HEK293 (cell line): Measurements from ENCODE around the gene KIF26B.

Experiments
- CTCF ChIA-PET: fragments of 350-600 bp; formaldehyde crosslinking; extraction: SDS; loops from one replicate; lab custom pipeline; 2021; ENCODE audit warnings: antibody characterized with exemption; lab: Yijun Ruan, JAX
- POLR2A ChIA-PET: fragments of 300-600 bp; formaldehyde crosslinking; extraction: SDS; loops from one replicate; lab custom pipeline; 2020; ENCODE audit warnings: antibody characterized with exemption, inconsistent platforms; lab: Yijun Ruan, JAX
- H3K27ac ChIP-seq: fragments of 200-500 bp; sonication (Bioruptor generic); 2 replicates; pipeline ENCODE4 v1.5.1; 2014; ENCODE audit warnings: low read depth, low read length, control low read depth, inconsistent platforms; ENCODE audit errors: extremely low read depth
- H3K36me3 ChIP-seq, 2 experiments: fragments of 200-500 bp in 1 of 2; sonication (Bioruptor generic) in 1 of 2; 1 replicate in 1 of 2; 2 replicates in 1 of 2; pipeline ENCODE4 v1.5.1; 2014 to 2017; ENCODE audit warnings: inconsistent platforms in 2 of 2, low read length in 2 of 2; ENCODE audit not compliant: control insufficient read depth in 2 of 2, insufficient read depth in 1 of 2
- H3K4me1 ChIP-seq: fragments of 200-500 bp; sonication (Bioruptor generic); 2 replicates; pipeline ENCODE4 v1.5.1; 2014; ENCODE audit warnings: mild to moderate bottlenecking, low read length, inconsistent platforms; ENCODE audit not compliant: control insufficient read depth, insufficient read depth
- H3K4me3 ChIP-seq: 2 replicates; pipeline ENCODE4 v1.5.1; 2011; ENCODE audit warnings: low read depth, mild to moderate bottlenecking, control low read depth, low read length, moderate library complexity
- H3K9me3 ChIP-seq: fragments of 200-500 bp; sonication (Bioruptor generic); 2 replicates; pipeline ENCODE4 v1.5.1; 2014; ENCODE audit warnings: low read depth, low read length, inconsistent platforms; ENCODE audit not compliant: control insufficient read depth, insufficient read depth
- KLF1 ChIP-seq: fragments of 450-650 bp; formaldehyde crosslinking; IDR thresholded peaks from 2 replicates; pipeline ENCODE4 v1.5.1; 2016; ENCODE audit warnings: missing biosample characterization, missing genetic modification characterization
- KLF9 ChIP-seq: fragments of 450-650 bp; formaldehyde crosslinking; IDR thresholded peaks from 2 replicates; pipeline ENCODE4 v1.5.1; 2016; ENCODE audit warnings: missing biosample characterization, missing genetic modification characterization, low read depth
- MZF1 ChIP-seq: fragments of 450-650 bp; formaldehyde crosslinking; IDR thresholded peaks from 2 replicates; pipeline ENCODE4 v1.5.1; 2017; ENCODE audit warnings: missing biosample characterization, missing genetic modification characterization, borderline replicate concordance
- SETDB1 ChIP-seq: IDR thresholded peaks from one replicate; pipeline ENCODE4 v1.6.1; 2017; ENCODE audit warnings: mild to moderate bottlenecking, low read length, moderate library complexity, mixed read lengths; ENCODE audit not compliant: insufficient read length
- SP7 ChIP-seq: fragments of 450-650 bp; formaldehyde crosslinking; IDR thresholded peaks from 2 replicates; pipeline ENCODE4 v1.5.1; 2016; ENCODE audit warnings: missing biosample characterization, missing genetic modification characterization
- YY1 ChIP-seq: fragments of 450-650 bp; formaldehyde crosslinking; IDR thresholded peaks from 2 replicates; pipeline ENCODE4 v1.5.1; 2018; ENCODE audit warnings: missing biosample characterization, missing genetic modification characterization
- ZBTB20 ChIP-seq: fragments of 450-650 bp; formaldehyde crosslinking; IDR thresholded peaks from 2 replicates; pipeline ENCODE4 v1.5.1; 2016; ENCODE audit warnings: missing biosample characterization, missing genetic modification characterization
- ZNF114 ChIP-seq: fragments of 450-650 bp; formaldehyde crosslinking; IDR thresholded peaks from 2 replicates; pipeline ENCODE4 v1.5.0; 2017; ENCODE audit warnings: missing biosample characterization, missing genetic modification characterization
- ZNF121 ChIP-seq: fragments of 450-650 bp; formaldehyde crosslinking; IDR thresholded peaks from 2 replicates; pipeline ENCODE4 v1.5.1; 2016; ENCODE audit warnings: missing biosample characterization, missing genetic modification characterization
- ZNF140 ChIP-seq: fragments of 450-650 bp; formaldehyde crosslinking; IDR thresholded peaks from 2 replicates; pipeline ENCODE4 v1.5.1; 2016; ENCODE audit warnings: missing biosample characterization, missing genetic modification characterization
- ZNF16 ChIP-seq: fragments of 450-650 bp; formaldehyde crosslinking; IDR thresholded peaks from 2 replicates; pipeline ENCODE4 v1.5.1; 2016; ENCODE audit warnings: low read depth, missing biosample characterization, missing genetic modification characterization
- ZNF239 ChIP-seq: fragments of 450-650 bp; formaldehyde crosslinking; IDR thresholded peaks from 2 replicates; pipeline ENCODE4 v1.5.1; 2016; ENCODE audit warnings: missing biosample characterization, missing genetic modification characterization
- ZNF274 ChIP-seq, 2 experiments: fragments of 200-500 bp in 1 of 2; fragments of 450-650 bp in 1 of 2; sonication (Bioruptor generic) in 1 of 2; formaldehyde crosslinking in 1 of 2; IDR thresholded peaks; 2 replicates each; pipeline versions ENCODE4 v1.5.1 to v1.6.1; 2014 to 2016; ENCODE audit warnings: borderline replicate concordance in 1 of 2, inconsistent platforms in 1 of 2, low read length in 1 of 2, missing biosample characterization in 1 of 2, missing genetic modification characterization in 1 of 2
- ZNF324 ChIP-seq: fragments of 450-650 bp; formaldehyde crosslinking; IDR thresholded peaks from 2 replicates; pipeline ENCODE4 v1.5.1; 2016; ENCODE audit warnings: missing biosample characterization, missing genetic modification characterization
- ZNF423 ChIP-seq: fragments of 450-650 bp; formaldehyde crosslinking; IDR thresholded peaks from 2 replicates; pipeline ENCODE4 v1.5.1; 2016; ENCODE audit warnings: missing biosample characterization, missing genetic modification characterization
- ZNF501 ChIP-seq: fragments of 450-650 bp; formaldehyde crosslinking; IDR thresholded peaks from 2 replicates; pipeline ENCODE4 v1.5.1; 2016; ENCODE audit warnings: missing biosample characterization, missing genetic modification characterization
- ZNF510 ChIP-seq: fragments of 450-650 bp; formaldehyde crosslinking; IDR thresholded peaks from 2 replicates; pipeline ENCODE4 v1.5.1; 2018; ENCODE audit warnings: mild to moderate bottlenecking, missing genetic modification characterization, missing biosample characterization; ENCODE audit not compliant: insufficient replicate concordance
- ZNF530 ChIP-seq: fragments of 450-650 bp; formaldehyde crosslinking; IDR thresholded peaks from 2 replicates; pipeline ENCODE4 v1.5.1; 2016; ENCODE audit warnings: low read depth, missing biosample characterization, missing genetic modification characterization
- ZNF585B ChIP-seq: fragments of 450-650 bp; formaldehyde crosslinking; IDR thresholded peaks from 2 replicates; pipeline ENCODE4 v1.5.1; 2016; ENCODE audit warnings: missing biosample characterization, missing genetic modification characterization
- ZNF610 ChIP-seq: fragments of 450-650 bp; formaldehyde crosslinking; IDR thresholded peaks from 2 replicates; pipeline ENCODE4 v1.5.1; 2016; ENCODE audit warnings: missing biosample characterization, missing genetic modification characterization, borderline replicate concordance
- ZNF629 ChIP-seq: fragments of 450-650 bp; formaldehyde crosslinking; IDR thresholded peaks from 2 replicates; pipeline ENCODE4 v1.5.1; 2017; ENCODE audit warnings: missing biosample characterization, missing genetic modification characterization
- ZNF654 ChIP-seq: fragments of 450-650 bp; formaldehyde crosslinking; IDR thresholded peaks from 2 replicates; pipeline ENCODE4 v1.5.1; 2016; ENCODE audit warnings: low read depth, missing biosample characterization, missing genetic modification characterization
- ZSCAN30 ChIP-seq: fragments of 450-650 bp; IDR thresholded peaks from 2 replicates; pipeline ENCODE4 v1.5.1; 2018; ENCODE audit warnings: missing biosample characterization, mild to moderate bottlenecking, missing genetic modification characterization, moderate library complexity
- TF ChIP-seq, protein P1 (sequence below): fragments of 450-650 bp; formaldehyde crosslinking; IDR thresholded peaks from 2 replicates; pipeline ENCODE4 v1.5.1; 2016; ENCODE audit warnings: missing biosample characterization, missing genetic modification characterization
- TF ChIP-seq, protein P2 (sequence below): fragments of 450-650 bp; formaldehyde crosslinking; IDR thresholded peaks from 2 replicates; pipeline ENCODE4 v1.5.1; 2016; ENCODE audit warnings: missing biosample characterization, missing genetic modification characterization, borderline replicate concordance

Gene KIF26B

DNA sequence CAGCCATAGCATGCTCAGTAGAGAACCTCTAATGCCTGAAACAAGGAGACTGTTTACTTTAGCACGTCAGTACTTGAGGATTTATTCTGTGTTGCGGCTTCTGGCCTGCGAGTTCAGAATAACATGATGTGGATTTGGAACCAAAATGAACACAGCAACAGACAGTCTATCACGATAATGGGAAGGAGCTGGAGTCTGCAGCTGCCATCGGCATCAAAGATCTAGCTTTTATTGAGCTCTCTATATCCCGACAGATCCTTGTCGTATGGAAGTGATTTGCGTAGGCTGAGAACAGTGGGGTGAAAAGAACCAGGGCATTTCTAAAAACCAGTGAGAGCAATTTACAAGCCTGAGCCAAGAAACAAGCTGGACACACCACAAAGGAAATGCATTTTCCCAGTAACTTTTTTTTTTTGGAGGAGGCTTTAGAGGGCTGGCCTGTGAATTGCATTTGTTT is 294.2 kb downstream of the KIF26B start:
- ChIA-PET CTCF (no interaction called here), POLR2A (no interaction called here)
- TF ChIP-seq ZNF121 (tag by site-specific recombination) (no peak), ZNF16 (tag by site-specific recombination) (no peak), ZNF423 (tag by site-specific recombination) (no peak), ZNF585B (tag by site-specific recombination) (no peak), KLF1 (tag by site-specific recombination) (no peak), ZNF610 (tag by site-specific recombination) (no peak), ZNF530 (tag by site-specific recombination) (no peak), ZNF324 (tag by site-specific recombination) (no peak), MZF1 (tag by site-specific recombination) (no peak)

GRCh38 chr1:245453541-245453940 is 298.8 kb downstream of the KIF26B start:
- no peaks in the 10 kb centered on the region for H3K9me3 ChIP-seq
- ChIA-PET POLR2A (no interaction called here), CTCF (no interaction called here)
- H3K27ac ChIP-seq = no peak overlapping the region
- TF ChIP-seq KLF9 (tag by site-specific recombination) (no peak), ZNF114 (tag by site-specific recombination) (no peak), ZNF140 (tag by site-specific recombination) (no peak), ZSCAN30 (tag by site-specific recombination) (no peak), SETDB1 (no peak), YY1 (tag by site-specific recombination) (no peak), ZNF654 (tag by site-specific recombination) (no peak), ZNF274 (IDR thresholded peaks at IDR 0.05; ENCODE audit: low read length) (no peak), ZNF274 (tag by site-specific recombination; IDR thresholded peaks at IDR 0.05; ENCODE audit: borderline replicate concordance) (no peak), ZNF239 (tag by site-specific recombination) (no peak)
- TF ChIP-seq, protein P1, sequence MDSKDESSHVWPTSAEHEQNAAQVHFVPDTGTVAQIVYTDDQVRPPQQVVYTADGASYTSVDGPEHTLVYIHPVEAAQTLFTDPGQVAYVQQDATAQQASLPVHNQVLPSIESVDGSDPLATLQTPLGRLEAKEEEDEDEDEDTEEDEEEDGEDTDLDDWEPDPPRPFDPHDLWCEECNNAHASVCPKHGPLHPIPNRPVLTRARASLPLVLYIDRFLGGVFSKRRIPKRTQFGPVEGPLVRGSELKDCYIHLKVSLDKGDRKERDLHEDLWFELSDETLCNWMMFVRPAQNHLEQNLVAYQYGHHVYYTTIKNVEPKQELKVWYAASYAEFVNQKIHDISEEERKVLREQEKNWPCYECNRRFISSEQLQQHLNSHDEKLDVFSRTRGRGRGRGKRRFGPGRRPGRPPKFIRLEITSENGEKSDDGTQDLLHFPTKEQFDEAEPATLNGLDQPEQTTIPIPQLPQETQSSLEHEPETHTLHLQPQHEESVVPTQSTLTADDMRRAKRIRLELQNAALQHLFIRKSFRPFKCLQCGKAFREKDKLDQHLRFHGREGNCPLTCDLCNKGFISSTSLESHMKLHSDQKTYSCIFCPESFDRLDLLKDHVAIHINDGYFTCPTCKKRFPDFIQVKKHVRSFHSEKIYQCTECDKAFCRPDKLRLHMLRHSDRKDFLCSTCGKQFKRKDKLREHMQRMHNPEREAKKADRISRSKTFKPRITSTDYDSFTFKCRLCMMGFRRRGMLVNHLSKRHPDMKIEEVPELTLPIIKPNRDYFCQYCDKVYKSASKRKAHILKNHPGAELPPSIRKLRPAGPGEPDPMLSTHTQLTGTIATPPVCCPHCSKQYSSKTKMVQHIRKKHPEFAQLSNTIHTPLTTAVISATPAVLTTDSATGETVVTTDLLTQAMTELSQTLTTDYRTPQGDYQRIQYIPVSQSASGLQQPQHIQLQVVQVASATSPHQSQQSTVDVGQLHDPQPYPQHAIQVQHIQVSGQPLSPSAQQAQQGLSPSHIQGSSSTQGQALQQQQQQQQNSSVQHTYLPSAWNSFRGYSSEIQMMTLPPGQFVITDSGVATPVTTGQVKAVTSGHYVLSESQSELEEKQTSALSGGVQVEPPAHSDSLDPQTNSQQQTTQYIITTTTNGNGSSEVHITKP (tag by site-specific recombination) = no peak
- H3K4me3 ChIP-seq = no peak overlapping the region
- no peaks in the 10 kb centered on the region for H3K4me1 ChIP-seq
- H3K36me3 ChIP-seq = no peaks in the 10 kb centered on the region

More for the DNA sequence above, 294.2 kb downstream of the KIF26B start:
- H3K9me3 ChIP-seq = no peaks in the 10 kb centered on the region
- no peak overlapping the region for H3K4me3 ChIP-seq
- H3K4me1 ChIP-seq = no peaks in the 10 kb centered on the region
- H3K27ac ChIP-seq = no peak overlapping the region
- H3K36me3 ChIP-seq = no peaks in the 10 kb centered on the region

DNA sequence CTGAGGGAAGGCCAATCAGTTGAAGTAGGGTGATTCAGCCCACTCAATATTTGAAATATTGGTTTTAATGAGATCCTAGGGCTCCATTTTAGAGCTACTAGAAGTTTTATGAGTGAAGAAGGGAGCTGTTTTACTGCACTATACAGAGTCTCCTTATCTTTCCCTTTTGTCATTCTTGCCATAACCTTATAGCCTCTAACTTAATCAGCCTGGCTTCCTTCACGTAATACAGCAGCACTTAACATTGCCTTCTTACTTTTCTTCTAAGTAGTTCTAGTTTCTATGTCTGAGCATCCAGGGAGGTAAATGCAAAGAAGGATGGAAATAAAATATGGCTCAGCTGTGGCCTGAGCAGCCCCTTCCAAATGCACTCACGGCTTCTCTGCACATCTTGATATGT is 299.3 kb downstream of the KIF26B start:
- POLR2A ChIA-PET = no interaction called here
- no peaks in the 10 kb centered on the region for H3K36me3 ChIP-seq
- H3K4me1 ChIP-seq = no peaks in the 10 kb centered on the region
- CTCF ChIA-PET = no interaction called here
- no peak overlapping the region for H3K4me3 ChIP-seq
- no peaks in the 10 kb centered on the region for H3K9me3 ChIP-seq
- no peak overlapping the region for H3K27ac ChIP-seq
- TF ChIP-seq SP7 (tag by site-specific recombination) = no peak
- no peak for TF ChIP-seq ZNF629 (tag by site-specific recombination)
- TF ChIP-seq ZNF510 (tag by site-specific recombination) = no peak
- no peak for TF ChIP-seq ZNF501
- TF ChIP-seq ZBTB20 (tag by site-specific recombination) = no peak
- TF ChIP-seq, protein P2, sequence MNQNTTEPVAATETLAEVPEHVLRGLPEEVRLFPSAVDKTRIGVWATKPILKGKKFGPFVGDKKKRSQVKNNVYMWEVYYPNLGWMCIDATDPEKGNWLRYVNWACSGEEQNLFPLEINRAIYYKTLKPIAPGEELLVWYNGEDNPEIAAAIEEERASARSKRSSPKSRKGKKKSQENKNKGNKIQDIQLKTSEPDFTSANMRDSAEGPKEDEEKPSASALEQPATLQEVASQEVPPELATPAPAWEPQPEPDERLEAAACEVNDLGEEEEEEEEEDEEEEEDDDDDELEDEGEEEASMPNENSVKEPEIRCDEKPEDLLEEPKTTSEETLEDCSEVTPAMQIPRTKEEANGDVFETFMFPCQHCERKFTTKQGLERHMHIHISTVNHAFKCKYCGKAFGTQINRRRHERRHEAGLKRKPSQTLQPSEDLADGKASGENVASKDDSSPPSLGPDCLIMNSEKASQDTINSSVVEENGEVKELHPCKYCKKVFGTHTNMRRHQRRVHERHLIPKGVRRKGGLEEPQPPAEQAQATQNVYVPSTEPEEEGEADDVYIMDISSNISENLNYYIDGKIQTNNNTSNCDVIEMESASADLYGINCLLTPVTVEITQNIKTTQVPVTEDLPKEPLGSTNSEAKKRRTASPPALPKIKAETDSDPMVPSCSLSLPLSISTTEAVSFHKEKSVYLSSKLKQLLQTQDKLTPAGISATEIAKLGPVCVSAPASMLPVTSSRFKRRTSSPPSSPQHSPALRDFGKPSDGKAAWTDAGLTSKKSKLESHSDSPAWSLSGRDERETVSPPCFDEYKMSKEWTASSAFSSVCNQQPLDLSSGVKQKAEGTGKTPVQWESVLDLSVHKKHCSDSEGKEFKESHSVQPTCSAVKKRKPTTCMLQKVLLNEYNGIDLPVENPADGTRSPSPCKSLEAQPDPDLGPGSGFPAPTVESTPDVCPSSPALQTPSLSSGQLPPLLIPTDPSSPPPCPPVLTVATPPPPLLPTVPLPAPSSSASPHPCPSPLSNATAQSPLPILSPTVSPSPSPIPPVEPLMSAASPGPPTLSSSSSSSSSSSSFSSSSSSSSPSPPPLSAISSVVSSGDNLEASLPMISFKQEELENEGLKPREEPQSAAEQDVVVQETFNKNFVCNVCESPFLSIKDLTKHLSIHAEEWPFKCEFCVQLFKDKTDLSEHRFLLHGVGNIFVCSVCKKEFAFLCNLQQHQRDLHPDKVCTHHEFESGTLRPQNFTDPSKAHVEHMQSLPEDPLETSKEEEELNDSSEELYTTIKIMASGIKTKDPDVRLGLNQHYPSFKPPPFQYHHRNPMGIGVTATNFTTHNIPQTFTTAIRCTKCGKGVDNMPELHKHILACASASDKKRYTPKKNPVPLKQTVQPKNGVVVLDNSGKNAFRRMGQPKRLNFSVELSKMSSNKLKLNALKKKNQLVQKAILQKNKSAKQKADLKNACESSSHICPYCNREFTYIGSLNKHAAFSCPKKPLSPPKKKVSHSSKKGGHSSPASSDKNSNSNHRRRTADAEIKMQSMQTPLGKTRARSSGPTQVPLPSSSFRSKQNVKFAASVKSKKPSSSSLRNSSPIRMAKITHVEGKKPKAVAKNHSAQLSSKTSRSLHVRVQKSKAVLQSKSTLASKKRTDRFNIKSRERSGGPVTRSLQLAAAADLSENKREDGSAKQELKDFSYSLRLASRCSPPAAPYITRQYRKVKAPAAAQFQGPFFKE (tag by site-specific recombination) = no peak
